ENCODE measurements around the gene DCAF11.

Gene DCAF11

DNA sequence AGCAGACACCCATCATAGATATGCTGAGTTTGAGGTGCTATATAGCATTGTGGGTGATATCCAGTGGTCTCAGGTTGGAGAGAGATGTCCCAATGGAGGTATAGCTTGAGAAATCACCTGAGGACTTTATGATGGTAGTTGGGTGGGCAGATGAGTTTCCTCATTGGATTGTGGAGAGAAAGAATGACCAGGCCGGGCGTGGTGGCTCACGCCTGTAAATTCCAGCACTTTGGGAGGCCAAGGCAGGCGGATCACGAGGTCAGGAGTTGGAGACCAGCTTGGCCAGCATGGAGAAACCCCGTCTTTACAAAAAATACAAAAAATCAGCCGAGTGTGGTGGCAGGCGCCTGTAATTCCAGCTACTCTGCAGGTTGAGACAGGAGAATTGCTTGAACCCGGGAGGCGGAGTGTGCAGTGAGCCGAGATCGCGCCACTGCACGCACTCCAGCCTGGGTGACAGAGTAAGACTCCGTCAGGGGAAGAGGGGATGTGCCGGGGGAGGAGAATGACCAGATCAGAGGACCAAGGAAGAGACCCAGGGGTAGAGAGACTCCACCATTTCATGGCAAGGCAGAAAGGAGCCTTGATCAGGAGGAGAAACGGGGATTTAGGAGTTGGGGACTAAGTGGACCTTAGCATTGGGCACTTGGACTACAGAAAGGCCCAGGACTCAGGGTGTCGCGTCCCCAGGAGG lies 21.2 kb upstream of the DCAF11 start:
- DNase-seq (ENCODE audit: low read depth): no peak
- TF ChIP-seq CTCF (conservative IDR thresholded peaks at IDR 0.05; ENCODE audit: low read depth, low read length): no peak
- no peak overlapping the region for H3K4me3 ChIP-seq (ENCODE audit: low read length)

DNA sequence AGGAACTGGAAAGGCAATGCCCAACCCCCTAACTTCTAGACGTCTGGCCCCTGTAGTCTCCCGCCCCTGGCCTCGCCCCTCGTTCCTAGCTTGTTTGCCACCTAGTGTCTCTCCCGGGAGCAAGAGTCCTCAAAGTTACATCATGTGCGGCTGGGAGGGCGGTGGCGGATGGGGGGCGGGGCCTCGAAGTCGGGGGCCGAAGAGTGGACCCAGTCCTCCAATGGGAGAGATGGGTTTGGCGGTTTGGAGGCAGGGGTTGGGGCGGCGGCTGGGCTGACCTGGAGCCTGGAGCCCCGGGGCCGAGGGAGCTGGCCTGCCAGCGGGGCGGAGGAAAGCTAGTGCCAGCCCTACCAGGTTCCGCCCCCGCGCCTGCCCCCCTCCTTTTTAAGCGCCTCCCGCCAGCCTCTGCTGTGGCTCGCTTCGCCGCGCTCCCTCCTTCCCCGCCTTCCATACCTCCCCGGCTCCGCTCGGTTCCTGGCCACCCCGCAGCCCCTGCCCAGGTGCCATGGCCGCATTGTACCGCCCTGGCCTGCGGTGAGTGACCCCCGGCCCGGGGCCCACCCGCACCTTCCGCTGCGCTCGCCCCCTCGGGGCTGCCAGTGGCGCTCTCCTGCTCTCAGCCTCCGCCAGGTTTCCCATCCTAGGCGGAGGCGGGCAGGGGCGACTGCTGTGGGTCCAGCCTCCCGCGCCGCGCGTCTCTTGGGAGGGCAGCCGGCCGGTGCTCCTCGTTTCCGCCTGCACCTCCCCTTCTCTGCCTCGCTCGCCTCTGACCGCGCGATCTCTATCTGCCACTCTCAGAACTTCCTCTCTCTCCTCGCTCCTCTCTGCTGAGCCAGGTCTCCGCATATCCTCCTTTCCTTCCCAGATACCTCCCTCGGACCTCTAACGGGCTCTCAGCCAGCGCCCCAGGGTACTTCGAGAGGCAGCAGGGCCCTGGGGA lies 20.4 kb upstream of the DCAF11 start, which contains the start of gene PCK2:
Gene PCK2, plus strand, starts transcription at position 411 of the 940 bp plus-strand sequence. Its CDS starts 95 bp downstream, at position 506.
- no peak for TF ChIP-seq CTCF (conservative IDR thresholded peaks at IDR 0.05; ENCODE audit: low read depth, low read length)
- H3K4me3 ChIP-seq (ENCODE audit: low read length): peak within 1 kb of the TSS; percentile 74
- DNase-seq (ENCODE audit: low read depth): peak; percentile 39

DNA sequence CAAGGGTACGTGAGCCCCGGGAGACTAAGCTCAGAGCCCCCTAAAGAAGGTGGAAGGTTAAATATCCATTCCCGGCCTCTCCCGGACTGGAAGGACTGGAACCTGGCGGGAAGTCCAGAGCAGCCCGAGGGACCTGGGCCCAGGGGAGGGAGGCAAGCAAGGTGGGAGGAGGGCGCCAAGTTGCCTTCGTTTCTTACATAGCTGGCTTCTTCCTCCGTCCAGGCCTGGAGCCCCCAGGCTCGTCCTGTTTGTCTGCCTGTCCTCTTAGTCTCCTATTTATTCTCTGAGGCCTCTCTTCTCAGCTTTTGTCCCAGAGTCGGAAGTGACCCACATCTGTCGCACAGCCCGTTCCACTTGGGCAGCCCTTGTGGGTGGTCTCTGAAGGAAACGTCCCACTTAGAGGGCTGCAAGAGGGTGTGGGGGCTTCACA lies 19.7 kb upstream of the DCAF11 start:
- peak overlapping the region; percentile 74 for H3K4me3 ChIP-seq (ENCODE audit: low read length)
- TF ChIP-seq CTCF (conservative IDR thresholded peaks at IDR 0.05; ENCODE audit: low read depth, low read length): no peak
- DNase-seq (ENCODE audit: low read depth): no peak

DNA sequence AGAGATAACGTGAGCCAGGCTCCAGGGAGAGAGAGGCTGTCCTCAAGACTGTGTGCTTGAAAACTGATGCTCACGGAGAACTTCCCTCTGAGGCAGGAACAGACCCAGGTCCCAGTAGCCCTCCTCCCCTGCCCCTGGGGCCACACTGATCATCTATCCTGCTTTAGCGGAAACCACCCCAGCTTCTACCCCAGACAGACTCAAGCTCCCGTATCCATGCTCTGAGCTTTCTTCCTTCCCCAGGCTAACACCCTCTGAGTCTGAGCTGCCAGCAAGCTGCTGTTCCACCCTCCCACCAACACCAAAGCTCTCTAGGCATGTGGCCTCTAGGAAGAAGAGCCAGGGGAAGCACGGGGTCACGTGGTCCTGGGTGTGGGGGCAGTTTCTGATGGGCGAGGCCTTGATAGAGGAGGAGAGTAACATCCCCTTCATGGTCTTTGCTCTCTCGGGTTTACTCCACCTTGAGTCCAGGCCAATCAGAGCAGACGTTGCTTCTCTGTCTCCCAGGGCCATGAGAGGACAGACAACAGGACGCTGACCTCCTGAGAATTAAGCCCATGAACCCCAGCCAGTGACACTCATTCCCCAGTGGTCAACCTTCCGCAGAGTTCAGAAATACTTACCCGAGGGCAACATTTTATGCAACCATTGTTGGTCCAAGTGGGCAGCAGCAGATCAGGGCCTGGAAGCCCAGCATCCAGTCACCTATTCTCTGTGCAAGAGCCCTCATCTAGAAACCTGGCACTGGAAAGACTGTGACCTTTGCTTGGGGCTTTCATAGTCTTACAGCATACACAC lies 19.1 kb upstream of the DCAF11 start:
- TF ChIP-seq CTCF (conservative IDR thresholded peaks at IDR 0.05; ENCODE audit: low read depth, low read length): no peak
- no peak for DNase-seq (ENCODE audit: low read depth)
- peak overlapping the region; percentile 74 for H3K4me3 ChIP-seq (ENCODE audit: low read length)

- no peak for TF ChIP-seq CTCF (conservative IDR thresholded peaks at IDR 0.05; ENCODE audit: low read depth, low read length)
- H3K4me3 ChIP-seq (ENCODE audit: low read length): no peak overlapping the region
- no peak for DNase-seq (ENCODE audit: low read depth)
Measured at GRCh38 chr14:24096545-24097181, 17.9 kb upstream of the DCAF11 start.

DNA sequence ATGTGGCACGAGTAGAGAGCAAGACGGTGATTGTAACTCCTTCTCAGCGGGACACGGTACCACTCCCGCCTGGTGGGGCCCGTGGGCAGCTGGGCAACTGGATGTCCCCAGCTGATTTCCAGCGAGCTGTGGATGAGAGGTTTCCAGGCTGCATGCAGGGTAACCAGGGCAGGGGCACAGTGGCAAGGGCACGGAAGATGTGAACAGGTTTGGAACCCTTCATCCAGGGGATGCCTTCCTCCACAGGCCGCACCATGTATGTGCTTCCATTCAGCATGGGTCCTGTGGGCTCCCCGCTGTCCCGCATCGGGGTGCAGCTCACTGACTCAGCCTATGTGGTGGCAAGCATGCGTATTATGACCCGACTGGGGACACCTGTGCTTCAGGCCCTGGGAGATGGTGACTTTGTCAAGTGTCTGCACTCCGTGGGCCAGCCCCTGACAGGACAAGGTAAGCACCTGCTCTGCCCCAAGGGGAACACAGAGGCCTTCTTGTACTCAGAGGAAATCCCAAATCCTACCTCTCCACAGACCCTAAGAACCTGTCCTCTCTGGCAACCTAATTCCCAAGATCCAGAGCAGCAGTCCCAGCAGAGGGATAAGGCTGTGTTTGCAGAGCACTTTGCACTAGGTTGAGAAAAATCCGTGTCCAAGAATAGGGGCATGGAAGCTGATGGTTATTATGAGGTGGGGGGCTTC lies 16.2 kb upstream of the DCAF11 start:
- DNase-seq (ENCODE audit: low read depth): no peak
- no peak overlapping the region for H3K4me3 ChIP-seq (ENCODE audit: low read length)
- TF ChIP-seq CTCF (conservative IDR thresholded peaks at IDR 0.05; ENCODE audit: low read depth, low read length): no peak
